Gastrocnemius medialis (tissue), 4 donors: ENCODE measurements around the gene ERI2. TPM values are rescaled to one million over a fixed set of nuclear protein-coding genes. Genes with fewer than 3 reads are reported as not detected.

Experiments used
- ATAC-seq, 2 donors: fragments of 150-250 bp; one replicate each; pipeline ENCODE4 v1.9.1; 2016
- DNase-seq, 2 donors: peaks; one replicate each; pipeline ENCODE4 v3.0.0-alpha.2; 2019
- H3K27ac ChIP-seq, 4 donors: fragments of 200-600 bp; sonication (generic); 1 replicate in 1 of 4; 2 replicates in 3 of 4; pipeline ENCODE4 v1.5.1; 2016 to 2018; ENCODE audit warnings: mild to moderate bottlenecking in 2 of 4, moderate library complexity in 1 of 4
- H3K27me3 ChIP-seq, 3 donors: fragments of 200-600 bp; sonication (generic) in 2 of 3; 1 replicate in 1 of 3; 2 replicates in 2 of 3; pipeline versions ENCODE4 v1.5.1 to v1.6.0; 2016 to 2019; ENCODE audit warnings: mild to moderate bottlenecking in 1 of 3, moderate library complexity in 1 of 3
- H3K36me3 ChIP-seq, 2 donors: fragments of 200-600 bp; sonication (generic) in 1 of 2; one replicate each; pipeline ENCODE4 v1.5.1; 2017 to 2018
- H3K4me1 ChIP-seq, 2 donors: fragments of 200-600 bp; sonication (generic) in 1 of 2; one replicate each; pipeline ENCODE4 v1.5.1; 2016 to 2017; ENCODE audit warnings: mild to moderate bottlenecking in 2 of 2
- H3K4me3 ChIP-seq, 4 donors: fragments of 200-600 bp; sonication (generic) in 3 of 4; 1 replicate in 1 of 4; 2 replicates in 3 of 4; pipeline ENCODE4 v1.5.1; 2016 to 2019; ENCODE audit warnings: mild to moderate bottlenecking in 2 of 4
- H3K9me3 ChIP-seq, 3 donors: fragments of 200-600 bp; sonication (generic) in 2 of 3; 1 replicate in 1 of 3; 2 replicates in 2 of 3; pipeline ENCODE4 v1.5.1; 2016 to 2019
- CTCF ChIP-seq, 5 experiments: fragments of 450-650 bp in 3 of 5; fragments of 200-600 bp in 2 of 5; sonication (generic) in 2 of 5; IDR thresholded peaks in 4 of 5; conservative IDR thresholded peaks in 1 of 5; 1 replicate in 4 of 5; 2 replicates in 1 of 5; pipeline ENCODE4 v1.5.1; 2016 to 2019; ENCODE audit warnings: antibody characterized with exemption in 5 of 5, mild to moderate bottlenecking in 3 of 5, moderate library complexity in 3 of 5
- POLR2A ChIP-seq, 2 donors: fragments of 450-650 bp; IDR thresholded peaks; one replicate each; pipeline ENCODE4 v1.6.1; 2017; ENCODE audit warnings: antibody characterized with exemption in 2 of 2, mild to moderate bottlenecking in 2 of 2, moderate library complexity in 2 of 2
- in situ Hi-C, 4 donors: fragments of 200-750 bp; cut with MboI; loops; one replicate each; pipeline versions ENCODE4 v1.15.0 to v1.8.0; 2017; ENCODE audit warnings: low sequenced_read_pairs in 4 of 4
- intact Hi-C: fragments of 100-400 bp; cut with DNase I; formaldehyde crosslinking; loops from one replicate; pipeline ENCODE4 v1.15.1; 2023; ENCODE audit warnings: low total_unique reads
- total RNA-seq, 4 donors: library from RNA; depleted of rRNA; stranded (reverse); fragments of >200 nt; gene quantifications; one replicate each; pipeline versions ENCODE4 v1.1.0 to v1.2.3, GENCODE V29; 2016

The ERI2 gene
- total RNA-seq, 4 donors from 2014 or later = 3.0 to 30.5 (median 9.8) TPM

DNA sequence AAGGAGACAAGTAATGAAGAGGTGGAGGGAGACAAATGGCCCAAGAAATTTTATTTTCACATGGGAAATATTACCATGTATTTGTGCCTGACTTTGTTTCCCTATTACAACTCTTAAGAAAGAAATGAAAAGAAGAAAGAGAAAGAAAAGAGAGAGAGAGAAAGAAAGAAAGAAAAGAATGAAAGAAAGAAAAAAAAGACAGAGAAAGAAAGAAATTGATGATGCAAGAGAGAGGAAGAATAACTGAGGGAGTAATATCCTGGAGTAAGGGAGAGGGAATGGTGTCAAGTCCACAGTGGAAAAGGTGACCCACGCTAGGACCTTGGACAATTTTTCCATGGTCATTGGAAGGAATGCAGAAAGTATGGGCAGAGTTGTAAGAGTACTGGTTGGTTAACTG, 52.5 kb downstream of the ERI2 start:
- ATAC-seq (no peak), DNase-seq (no peak)
- no peak overlapping the region for H3K27ac ChIP-seq
- H3K4me1 ChIP-seq = no peaks in the 10 kb centered on the region
- no peak overlapping the region for H3K4me3 ChIP-seq
- intact Hi-C loops (no loop called here), in situ Hi-C loops (no loop called here)
- no peaks in the 10 kb centered on the region for H3K36me3 ChIP-seq
- TF ChIP-seq POLR2A (IDR thresholded peaks at IDR 0.05) = no peak
- no peaks in the 10 kb centered on the region for H3K27me3 ChIP-seq
- H3K9me3 ChIP-seq = no peaks in the 10 kb centered on the region

GRCh38 chr16:20750558-20750957, 55.7 kb downstream of the ERI2 start:
- TF ChIP-seq POLR2A (IDR thresholded peaks at IDR 0.05) (no peak), CTCF (IDR thresholded peaks at IDR 0.05 in 4 of 5, conservative IDR thresholded peaks at IDR 0.05 in 1 of 5) (no peak)
- ATAC-seq = no peak
- H3K36me3 ChIP-seq = no peaks in the 10 kb centered on the region
- intact Hi-C loops = no loop called here
- in situ Hi-C loops = no loop called here
- no peak for DNase-seq
- H3K27me3 ChIP-seq = no peaks in the 10 kb centered on the region
- H3K4me1 ChIP-seq = no peaks in the 10 kb centered on the region
- no peaks in the 10 kb centered on the region for H3K9me3 ChIP-seq
- no peak overlapping the region for H3K27ac ChIP-seq
- no peak overlapping the region for H3K4me3 ChIP-seq

DNA sequence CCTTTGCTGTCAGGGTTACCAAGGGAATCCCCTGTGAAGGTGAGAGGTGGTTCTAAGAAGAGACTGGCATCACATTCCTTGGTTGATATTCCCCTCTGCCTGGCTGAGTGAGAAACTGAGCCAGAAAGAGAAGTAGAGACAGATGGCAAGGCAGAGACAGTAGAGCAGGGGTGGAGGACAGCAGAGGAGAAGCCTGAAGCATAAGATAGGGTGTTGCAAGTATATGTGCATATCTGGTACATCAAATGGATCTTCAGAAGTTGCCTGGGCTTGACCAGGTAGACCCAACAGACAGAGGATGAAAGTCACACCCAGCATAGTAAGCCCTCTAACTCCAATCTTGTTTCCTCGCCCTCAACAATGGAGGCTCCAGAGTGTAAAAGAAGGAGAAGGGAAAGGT, 56.8 kb downstream of the ERI2 start:
- TF ChIP-seq POLR2A (IDR thresholded peaks at IDR 0.05) = no peak
- TF ChIP-seq CTCF (IDR thresholded peaks at IDR 0.05 in 4 of 5, conservative IDR thresholded peaks at IDR 0.05 in 1 of 5) = no peak
- no peaks in the 10 kb centered on the region for H3K4me1 ChIP-seq
- H3K27ac ChIP-seq = no peak overlapping the region
- H3K27me3 ChIP-seq = no peaks in the 10 kb centered on the region
- ATAC-seq (no peak), DNase-seq (no peak)
- in situ Hi-C loops = no loop called here
- H3K4me3 ChIP-seq = no peak overlapping the region
- H3K9me3 ChIP-seq = no peaks in the 10 kb centered on the region
- H3K36me3 ChIP-seq = no peaks in the 10 kb centered on the region
- intact Hi-C loops = no loop called here

DNA sequence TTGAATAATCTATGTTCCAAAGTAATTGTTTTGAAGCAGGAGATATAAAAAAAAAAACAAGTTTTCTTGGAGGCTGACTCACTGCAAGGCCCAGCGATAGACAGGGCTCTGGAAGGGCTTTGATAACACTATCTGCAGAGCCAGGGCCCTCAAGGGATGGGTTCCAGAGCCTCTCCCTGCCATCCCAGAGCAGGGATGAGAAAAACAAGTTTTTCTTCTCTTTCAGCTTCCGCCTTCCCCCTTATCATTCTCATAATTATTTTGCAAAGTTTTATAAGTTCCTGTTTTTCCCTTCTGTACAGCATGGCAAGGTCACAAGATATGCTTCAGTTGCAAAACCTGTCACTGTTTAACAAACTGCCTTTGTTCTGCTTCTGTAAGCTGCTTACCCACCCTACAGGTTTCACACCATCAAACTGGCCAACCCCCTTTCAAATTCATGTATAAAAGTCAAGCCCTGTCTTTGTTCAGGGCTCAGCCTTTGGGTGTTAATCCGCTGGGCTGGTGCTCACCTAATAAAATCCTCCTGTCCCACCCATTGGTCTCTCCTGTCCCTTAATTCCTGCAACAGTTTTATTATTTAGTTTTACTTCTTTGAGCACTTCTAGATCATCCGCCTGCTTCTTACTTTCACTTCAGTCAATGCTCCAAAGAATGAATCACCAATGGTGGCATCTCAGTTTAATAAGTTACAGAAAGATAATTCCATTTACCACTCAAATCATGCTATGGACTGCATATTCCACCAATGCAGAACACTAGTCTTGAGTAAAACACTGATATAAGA, 59.0 kb downstream of the ERI2 start:
- Histone ChIP-seq H3K27me3 (no peaks in the 10 kb centered on the region), H3K27ac (no peak overlapping the region), H3K36me3 (no peaks in the 10 kb centered on the region), H3K9me3 (no peaks in the 10 kb centered on the region), H3K4me1 (no peaks in the 10 kb centered on the region), H3K4me3 (no peak overlapping the region)
- TF ChIP-seq POLR2A (IDR thresholded peaks at IDR 0.05) (no peak), CTCF (IDR thresholded peaks at IDR 0.05 in 4 of 5, conservative IDR thresholded peaks at IDR 0.05 in 1 of 5) (no peak)
- no peak for ATAC-seq
- in situ Hi-C loops (no loop called here), intact Hi-C loops (no loop called here)
- no peak for DNase-seq

DNA sequence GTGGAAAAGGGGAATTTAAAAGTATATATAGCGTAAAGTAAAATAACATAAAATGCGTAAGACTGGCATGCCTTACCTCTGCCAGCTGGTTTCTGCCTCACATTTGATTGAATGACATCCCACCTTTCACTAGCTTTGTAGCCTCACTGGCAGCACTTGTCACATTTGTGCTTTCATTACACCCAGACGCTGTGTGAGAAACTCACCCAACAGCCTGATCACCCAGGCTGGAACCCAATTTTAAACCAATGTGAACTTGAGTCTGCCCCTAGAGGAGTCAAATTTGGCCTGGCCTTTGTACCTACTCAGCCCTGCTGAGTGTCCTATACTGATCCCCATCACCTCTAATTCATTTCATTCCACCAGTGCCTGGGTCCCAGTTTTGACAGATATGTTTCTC, 59.8 kb downstream of the ERI2 start:
- Histone ChIP-seq H3K36me3 (no peaks in the 10 kb centered on the region), H3K4me1 (no peaks in the 10 kb centered on the region), H3K27ac (no peak overlapping the region), H3K9me3 (no peaks in the 10 kb centered on the region), H3K27me3 (no peaks in the 10 kb centered on the region), H3K4me3 (no peak overlapping the region)
- DNase-seq (no peak), ATAC-seq (no peak)
- intact Hi-C loops = no loop called here
- TF ChIP-seq CTCF (IDR thresholded peaks at IDR 0.05 in 4 of 5, conservative IDR thresholded peaks at IDR 0.05 in 1 of 5) (no peak), POLR2A (IDR thresholded peaks at IDR 0.05) (no peak)
- in situ Hi-C loops = no loop called here

Other genes with a start within 250 kb of the ERI2 start
- gene ACSM2B, start 230.1 kb downstream of the ERI2 start, total RNA-seq = under 1 TPM in 2 of 4 donors, not detected in 2; 0.16 to 0.60 TPM
- gene ACSM1, start 108.8 kb downstream of the ERI2 start, total RNA-seq = not detected
- gene THUMPD1, start 64.7 kb downstream of the ERI2 start, total RNA-seq = 10 to 100 TPM; 42.0 to 61.7 (median 53.8) TPM
- under 1 TPM in 2 of 4 donors, not detected in 2; 0.20 to 0.49 TPM for gene ACSM3, start 42.5 kb downstream of the ERI2 start, total RNA-seq
- 1 to 10 TPM in 2 of 4 donors, under 1 TPM in 2; 0.52 to 3.1 (median 1.6) TPM for gene REXO5, start 55 bp upstream of the ERI2 start, total RNA-seq
- 10 to 100 TPM in 1 of 4 donors, 1 to 10 TPM in 3; 7.6 to 10.5 (median 8.3) TPM for gene DCUN1D3, start 93.9 kb upstream of the ERI2 start, total RNA-seq
- 10 to 100 TPM; 36.4 to 74.7 (median 38.8) TPM for gene LYRM1, start 94.3 kb upstream of the ERI2 start, total RNA-seq